ENCODE results near the gene TEX12.
A peak's percentile ranks its signal among the peaks of the same experiment; 100 is the strongest.
"Not testable (repeated sequence)": the region's sequence is repeated elsewhere in the genome, so short reads cannot be mapped to it uniquely, and the experiment has no call there.

TEX12 gene

GRCh38 chr11:112150517-112150916 lies 16.7 kb upstream of the TEX12 start:
- no peak overlapping the region for H3K9ac ChIP-seq (ENCODE audit: low read length in 5 of 5)
- H3K36me3 ChIP-seq (ENCODE audit: control insufficient read depth in 5 of 5, insufficient read depth in 5 of 5, low read length in 5 of 5) = peaks cover 0 to 4% (median 0%) of the 10 kb centered on the region in 5 donors
- no peak overlapping the region for H3K27ac ChIP-seq (ENCODE audit: low read depth, low read length)
- H3K27me3 ChIP-seq (ENCODE audit: control insufficient read depth in 5 of 5, insufficient read depth in 4 of 5, low read length in 5 of 5) = no peaks in the 10 kb centered on the region
- H3K4me1 ChIP-seq (ENCODE audit: control insufficient read depth in 5 of 5, insufficient read depth in 5 of 5, low read length in 5 of 5) = no peaks in the 10 kb centered on the region
- no peak overlapping the region for H3K4me3 ChIP-seq (ENCODE audit: low read depth in 1 of 5, low read length in 5 of 5)
- no peaks in the 10 kb centered on the region for H3K9me3 ChIP-seq (ENCODE audit: control insufficient read depth in 5 of 5, low read length in 5 of 5)

- Histone ChIP-seq H3K4me3 (ENCODE audit: low read depth in 1 of 5, low read length in 5 of 5) (no peak overlapping the region), H3K9me3 (ENCODE audit: control insufficient read depth in 5 of 5, low read length in 5 of 5) (no peaks in the 10 kb centered on the region), H3K36me3 (ENCODE audit: control insufficient read depth in 5 of 5, insufficient read depth in 5 of 5, low read length in 5 of 5) (peaks cover 0 to 3% (median 0%) of the 10 kb centered on the region in 5 donors), H3K27ac (ENCODE audit: low read depth, low read length) (no peak overlapping the region), H3K4me1 (ENCODE audit: control insufficient read depth in 5 of 5, insufficient read depth in 5 of 5, low read length in 5 of 5) (peaks cover 0 to 14% (median 7%) of the 10 kb centered on the region in 5 donors), H3K27me3 (ENCODE audit: control insufficient read depth in 5 of 5, insufficient read depth in 4 of 5, low read length in 5 of 5) (no peaks in the 10 kb centered on the region), H3K9ac (ENCODE audit: low read length in 5 of 5) (no peak overlapping the region)
Observed at GRCh38 chr11:112156153-112156955, 10.8 kb upstream of the TEX12 start.

DNA sequence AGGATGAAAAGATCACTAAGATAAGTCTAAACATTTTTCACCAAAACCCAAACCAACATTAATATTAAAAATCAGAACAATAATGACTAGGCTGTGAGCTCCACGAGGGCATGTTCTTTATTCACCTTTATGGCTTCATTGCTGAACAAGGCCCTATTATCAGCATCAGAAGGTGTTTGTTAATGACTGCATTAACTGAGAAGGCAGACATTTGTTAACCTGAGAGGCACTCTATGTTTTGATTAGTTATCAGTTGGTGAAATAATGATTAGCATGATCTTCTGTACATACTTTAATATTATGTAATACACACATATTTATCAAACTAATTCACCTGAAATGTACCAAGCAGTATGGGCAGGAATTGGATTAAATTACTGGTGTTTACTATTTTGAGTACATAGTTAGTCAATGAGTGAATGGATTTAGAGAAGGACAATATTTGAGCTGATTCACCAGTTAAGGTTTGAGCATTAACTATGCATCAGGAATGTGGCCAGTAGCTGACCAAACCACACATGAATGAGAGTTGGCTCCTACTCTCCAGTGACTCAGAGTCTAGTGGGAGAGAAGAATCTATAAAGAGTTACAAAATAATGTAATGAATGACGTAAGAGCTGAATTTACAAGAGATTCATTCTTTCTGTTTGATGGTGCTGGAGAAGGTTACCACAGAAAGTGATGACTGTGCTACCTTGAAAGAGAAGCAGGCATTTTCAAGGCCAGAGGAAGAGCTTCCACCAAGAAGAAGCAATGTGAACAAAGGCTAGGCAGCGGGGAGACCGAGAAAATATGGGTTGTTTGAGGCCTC lies 10.0 kb upstream of the TEX12 start:
- Histone ChIP-seq H3K27ac (ENCODE audit: low read depth, low read length) (no peak overlapping the region), H3K27me3 (ENCODE audit: control insufficient read depth in 5 of 5, insufficient read depth in 4 of 5, low read length in 5 of 5) (no peaks in the 10 kb centered on the region), H3K9me3 (ENCODE audit: control insufficient read depth in 5 of 5, low read length in 5 of 5) (no peaks in the 10 kb centered on the region), H3K4me3 (ENCODE audit: low read depth in 1 of 5, low read length in 5 of 5) (no peak overlapping the region), H3K4me1 (ENCODE audit: control insufficient read depth in 5 of 5, insufficient read depth in 5 of 5, low read length in 5 of 5) (peaks cover 0 to 15% (median 10%) of the 10 kb centered on the region in 5 donors), H3K36me3 (ENCODE audit: control insufficient read depth in 5 of 5, insufficient read depth in 5 of 5, low read length in 5 of 5) (peaks cover 0 to 3% (median 0%) of the 10 kb centered on the region in 5 donors), H3K9ac (ENCODE audit: low read length in 5 of 5) (no peak overlapping the region)

GRCh38 chr11:112159098-112160065 lies 7.8 kb upstream of the TEX12 start:
- H3K36me3 ChIP-seq (ENCODE audit: control insufficient read depth in 5 of 5, insufficient read depth in 5 of 5, low read length in 5 of 5) = peaks cover 0 to 3% (median 0%) of the 10 kb centered on the region in 5 donors
- H3K4me1 ChIP-seq (ENCODE audit: control insufficient read depth in 5 of 5, insufficient read depth in 5 of 5, low read length in 5 of 5) = peaks cover 0 to 18% (median 15%) of the 10 kb centered on the region in 5 donors
- H3K9ac ChIP-seq (ENCODE audit: low read length in 5 of 5) = no peak overlapping the region
- H3K27ac ChIP-seq (ENCODE audit: low read depth, low read length) = no peak overlapping the region
- H3K9me3 ChIP-seq (ENCODE audit: control insufficient read depth in 5 of 5, low read length in 5 of 5) = no peaks in the 10 kb centered on the region
- no peaks in the 10 kb centered on the region for H3K27me3 ChIP-seq (ENCODE audit: control insufficient read depth in 5 of 5, insufficient read depth in 4 of 5, low read length in 5 of 5)
- H3K4me3 ChIP-seq (ENCODE audit: low read depth in 1 of 5, low read length in 5 of 5) = no peak overlapping the region

DNA sequence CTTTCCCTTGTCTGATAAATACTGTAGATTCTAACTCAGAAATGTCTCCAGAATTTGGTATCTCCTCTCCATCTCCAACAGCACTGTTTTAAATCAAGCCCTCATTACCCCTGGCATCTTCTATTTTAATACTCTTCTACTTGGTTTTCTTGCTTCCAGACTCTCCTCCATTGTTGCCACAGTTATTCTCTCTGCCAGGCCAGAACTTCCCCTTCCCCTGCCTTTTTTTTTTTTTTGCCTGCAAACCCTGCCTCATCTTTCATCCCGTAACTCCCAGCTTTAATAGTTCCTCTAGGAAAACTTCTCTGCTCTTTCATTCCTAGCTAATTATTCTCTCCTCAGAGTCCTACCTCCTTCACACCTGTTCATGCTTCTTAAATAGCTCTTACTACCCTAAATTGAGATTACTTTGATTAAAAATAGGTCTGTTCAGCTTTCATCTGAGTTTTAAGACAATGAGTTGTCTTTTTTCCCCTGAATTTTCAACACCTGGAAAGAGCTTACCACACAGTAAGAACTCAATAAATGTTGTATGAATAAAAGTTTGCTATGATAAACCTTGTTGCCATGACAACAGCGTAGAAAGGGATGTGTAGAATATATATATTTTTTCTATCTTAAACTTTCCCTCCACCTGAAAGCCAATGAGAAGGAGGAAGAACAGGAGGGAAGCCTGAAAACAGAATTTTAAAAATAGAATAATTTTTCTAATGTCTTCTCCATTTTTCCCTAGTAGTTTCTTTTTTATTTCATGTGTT lies 6.9 kb upstream of the TEX12 start:
- H3K27ac ChIP-seq (ENCODE audit: low read depth, low read length) = no peak overlapping the region
- H3K4me3 ChIP-seq (ENCODE audit: low read depth in 1 of 5, low read length in 5 of 5) = no peak overlapping the region

GRCh38 chr11:112161012-112161411 lies 6.2 kb upstream of the TEX12 start:
- no peaks in the 10 kb centered on the region for H3K9me3 ChIP-seq (ENCODE audit: control insufficient read depth in 5 of 5, low read length in 5 of 5)
- no peak overlapping the region for H3K27ac ChIP-seq (ENCODE audit: low read depth, low read length)
- no peak overlapping the region for H3K9ac ChIP-seq (ENCODE audit: low read length in 5 of 5)
- no peaks in the 10 kb centered on the region for H3K36me3 ChIP-seq (ENCODE audit: control insufficient read depth in 5 of 5, insufficient read depth in 5 of 5, low read length in 5 of 5)
- no peaks in the 10 kb centered on the region for H3K27me3 ChIP-seq (ENCODE audit: control insufficient read depth in 5 of 5, insufficient read depth in 4 of 5, low read length in 5 of 5)
- H3K4me1 ChIP-seq (ENCODE audit: control insufficient read depth in 5 of 5, insufficient read depth in 5 of 5, low read length in 5 of 5) = peaks cover 0 to 18% (median 15%) of the 10 kb centered on the region in 5 donors
- H3K4me3 ChIP-seq (ENCODE audit: low read depth in 1 of 5, low read length in 5 of 5) = no peak overlapping the region

More for the DNA sequence above, 6.9 kb upstream of the TEX12 start:
- Histone ChIP-seq H3K36me3 (ENCODE audit: control insufficient read depth in 5 of 5, insufficient read depth in 5 of 5, low read length in 5 of 5) (no peaks in the 10 kb centered on the region), H3K4me1 (ENCODE audit: control insufficient read depth in 5 of 5, insufficient read depth in 5 of 5, low read length in 5 of 5) (peaks cover 0 to 18% (median 15%) of the 10 kb centered on the region in 5 donors), H3K9ac (ENCODE audit: low read length in 5 of 5) (no peak overlapping the region), H3K27me3 (ENCODE audit: control insufficient read depth in 5 of 5, insufficient read depth in 4 of 5, low read length in 5 of 5) (no peaks in the 10 kb centered on the region), H3K9me3 (ENCODE audit: control insufficient read depth in 5 of 5, low read length in 5 of 5) (no peaks in the 10 kb centered on the region)

DNA sequence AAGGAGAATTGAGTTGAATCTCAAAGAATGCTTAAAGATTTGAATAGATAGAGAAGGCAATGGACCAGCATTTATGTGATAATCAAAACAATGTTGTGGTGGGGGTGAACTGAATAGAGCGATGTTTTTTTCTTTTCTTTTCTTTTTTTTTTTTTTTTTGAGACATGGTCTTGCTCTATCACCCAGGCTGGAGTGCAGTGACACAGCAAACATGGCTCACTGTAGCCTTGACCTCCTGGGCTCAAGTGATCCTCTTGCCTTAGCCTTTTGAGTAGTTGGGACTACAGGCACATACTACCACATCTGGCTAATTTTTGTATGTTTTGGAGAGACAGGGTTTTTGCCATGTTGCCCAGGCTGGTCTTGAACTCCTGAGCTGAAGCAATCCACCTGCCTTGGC lies 5.0 kb upstream of the TEX12 start:
- not testable (repeated sequence) for H3K9ac ChIP-seq (ENCODE audit: low read length in 5 of 5)
- peaks cover 0 to 25% (median 20%) of the 10 kb centered on the region in 5 donors for H3K4me1 ChIP-seq (ENCODE audit: control insufficient read depth in 5 of 5, insufficient read depth in 5 of 5, low read length in 5 of 5)

DNA sequence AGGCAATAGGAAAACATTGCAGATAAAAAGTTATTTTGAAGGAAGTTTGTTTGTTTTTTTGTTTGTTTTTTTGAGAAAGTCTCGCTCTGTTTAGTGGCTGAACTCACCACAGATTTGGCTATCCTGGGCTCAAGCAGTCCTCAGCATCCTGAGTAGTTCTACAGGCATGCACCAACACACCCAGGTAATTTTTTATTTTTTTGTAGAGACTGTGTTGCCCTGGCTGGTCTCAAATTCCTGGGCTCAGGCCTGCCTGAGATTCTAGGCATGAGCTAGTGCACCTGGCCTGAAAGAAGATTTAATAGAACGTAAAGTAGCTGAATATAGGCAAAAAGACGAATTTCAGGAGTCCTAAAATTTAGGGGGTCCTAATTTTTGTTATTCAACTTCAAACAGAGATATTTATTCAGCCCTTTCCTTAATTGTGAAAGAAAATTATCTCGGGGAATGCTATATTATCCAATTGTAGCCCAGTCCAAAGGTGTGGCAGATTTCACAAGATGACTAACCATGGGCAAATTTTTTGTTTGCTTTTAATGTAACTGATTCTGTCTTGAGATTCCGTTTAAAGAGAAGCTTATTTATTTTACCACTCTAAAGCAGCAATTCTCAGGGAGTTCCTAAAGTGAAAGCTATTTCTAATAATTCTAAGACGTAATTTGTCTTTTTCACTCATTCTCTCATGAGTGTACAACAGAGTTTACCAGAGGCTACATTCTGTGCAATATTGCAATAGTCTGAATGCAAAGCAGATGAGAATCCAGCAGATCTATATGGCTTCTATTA lies 4.2 kb upstream of the TEX12 start:
- peak overlapping the region in 1 of 5 donors; percentile 35 for H3K9ac ChIP-seq (ENCODE audit: low read length in 5 of 5)
- H3K9me3 ChIP-seq (ENCODE audit: control insufficient read depth in 5 of 5, low read length in 5 of 5) = no peaks in the 10 kb centered on the region
- H3K27me3 ChIP-seq (ENCODE audit: control insufficient read depth in 5 of 5, insufficient read depth in 4 of 5, low read length in 5 of 5) = no peaks in the 10 kb centered on the region
- peaks cover 0 to 23% (median 20%) of the 10 kb centered on the region in 5 donors for H3K4me1 ChIP-seq (ENCODE audit: control insufficient read depth in 5 of 5, insufficient read depth in 5 of 5, low read length in 5 of 5)
- H3K36me3 ChIP-seq (ENCODE audit: control insufficient read depth in 5 of 5, insufficient read depth in 5 of 5, low read length in 5 of 5) = no peaks in the 10 kb centered on the region
- H3K27ac ChIP-seq (ENCODE audit: low read depth, low read length) = no peak overlapping the region
- no peak overlapping the region for H3K4me3 ChIP-seq (ENCODE audit: low read depth in 1 of 5, low read length in 5 of 5)

More for the DNA sequence above, 5.0 kb upstream of the TEX12 start:
- H3K27ac ChIP-seq (ENCODE audit: low read depth, low read length); H3K4me3 ChIP-seq (ENCODE audit: low read depth in 1 of 5, low read length in 5 of 5); H3K27me3 ChIP-seq (ENCODE audit: control insufficient read depth in 5 of 5, insufficient read depth in 4 of 5, low read length in 5 of 5); H3K9me3 ChIP-seq (ENCODE audit: control insufficient read depth in 5 of 5, low read length in 5 of 5); H3K36me3 ChIP-seq (ENCODE audit: control insufficient read depth in 5 of 5, insufficient read depth in 5 of 5, low read length in 5 of 5): not testable (repeated sequence)
